ENCODE results near the gene TMEM150B. TPM values are rescaled to one million over a fixed set of nuclear protein-coding genes. Genes with fewer than 3 reads are reported as not detected.

TMEM150B gene
- total RNA-seq, 2 experiments from 2014 or later: not detected

DNA sequence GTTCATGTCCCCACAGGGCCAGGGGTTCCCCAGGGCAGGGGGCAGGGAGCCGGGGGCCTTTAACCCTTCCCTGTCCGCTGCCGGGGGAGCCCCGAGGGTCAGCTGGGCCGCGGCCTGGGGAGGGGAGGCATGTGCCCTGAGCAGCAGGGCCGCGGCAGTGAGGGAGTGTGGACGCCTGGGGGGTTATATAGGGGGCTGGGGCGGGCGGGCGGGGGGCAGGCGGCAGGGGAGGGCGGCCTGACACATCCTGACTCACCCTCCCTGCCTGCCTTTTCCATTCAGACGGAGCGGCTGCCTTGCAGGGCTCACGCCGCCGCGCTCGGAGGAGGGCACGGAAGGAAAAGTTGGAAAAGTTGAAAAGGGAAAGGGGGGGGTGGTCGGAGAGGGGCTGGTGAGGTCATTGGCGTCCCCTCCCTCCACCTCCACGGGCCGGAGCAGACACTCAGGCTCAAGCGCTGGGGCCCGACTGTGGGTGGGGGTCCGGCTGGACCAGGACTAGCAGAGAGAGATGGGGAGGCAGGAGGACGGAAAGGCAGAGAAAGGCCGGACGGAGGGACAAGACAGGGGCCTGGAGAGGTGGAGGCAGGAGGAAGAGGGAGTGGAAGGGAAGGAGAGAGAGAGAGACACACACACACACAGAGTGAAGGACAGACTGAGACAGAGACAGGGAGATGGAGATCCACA lies 45.3 kb upstream of the TMEM150B start, which contains the start of gene IL11:
TSS of gene IL11 (minus strand) at position 159 of the 684 bp plus-strand sequence. CDS start at position 6, 153 bp downstream.
- BruUV-seq (replicated peaks): no TSS peak
- ChIA-PET CTCF (ENCODE audit: unreplicated experiment) (no interaction called here), POLR2A (no interaction called here)
- H2AFZ ChIP-seq (ENCODE audit: low read length): no peak within 1 kb of the TSS
- TF ChIP-seq EZH2phosphoT487 (IDR thresholded peaks at IDR 0.05; ENCODE audit: borderline replicate concordance, low read depth, low read length): no peak
- TF ChIP-seq, protein P1, sequence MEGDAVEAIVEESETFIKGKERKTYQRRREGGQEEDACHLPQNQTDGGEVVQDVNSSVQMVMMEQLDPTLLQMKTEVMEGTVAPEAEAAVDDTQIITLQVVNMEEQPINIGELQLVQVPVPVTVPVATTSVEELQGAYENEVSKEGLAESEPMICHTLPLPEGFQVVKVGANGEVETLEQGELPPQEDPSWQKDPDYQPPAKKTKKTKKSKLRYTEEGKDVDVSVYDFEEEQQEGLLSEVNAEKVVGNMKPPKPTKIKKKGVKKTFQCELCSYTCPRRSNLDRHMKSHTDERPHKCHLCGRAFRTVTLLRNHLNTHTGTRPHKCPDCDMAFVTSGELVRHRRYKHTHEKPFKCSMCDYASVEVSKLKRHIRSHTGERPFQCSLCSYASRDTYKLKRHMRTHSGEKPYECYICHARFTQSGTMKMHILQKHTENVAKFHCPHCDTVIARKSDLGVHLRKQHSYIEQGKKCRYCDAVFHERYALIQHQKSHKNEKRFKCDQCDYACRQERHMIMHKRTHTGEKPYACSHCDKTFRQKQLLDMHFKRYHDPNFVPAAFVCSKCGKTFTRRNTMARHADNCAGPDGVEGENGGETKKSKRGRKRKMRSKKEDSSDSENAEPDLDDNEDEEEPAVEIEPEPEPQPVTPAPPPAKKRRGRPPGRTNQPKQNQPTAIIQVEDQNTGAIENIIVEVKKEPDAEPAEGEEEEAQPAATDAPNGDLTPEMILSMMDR (conservative IDR thresholded peaks at IDR 0.05; ENCODE audit: low read length): no peak
- H3K36me3 ChIP-seq (ENCODE audit: insufficient read depth, low read length): no peaks in the 10 kb centered on the region
- H3K27ac ChIP-seq (ENCODE audit: low read depth, low read length, poor library complexity, severe bottlenecking): no peak within 1 kb of the TSS
- no peaks in the 10 kb centered on the region for H3K9me2 ChIP-seq (ENCODE audit: insufficient read depth, low read length)
- H3K9me3 ChIP-seq (ENCODE audit: low read length): no peaks in the 10 kb centered on the region
- H3K4me2 ChIP-seq (ENCODE audit: low read length): no peak within 1 kb of the TSS
- H3K4me1 ChIP-seq (ENCODE audit: insufficient read depth, low read length, poor library complexity, severe bottlenecking): no peaks in the 10 kb centered on the region
- intact Hi-C loops (cut with micrococcal nuclease; ENCODE audit: unreplicated experiment): no loop called here
- H3K79me2 ChIP-seq (ENCODE audit: insufficient read depth, low read depth, low read length): no peaks in the 10 kb centered on the region
- H3K4me3 ChIP-seq (ENCODE audit: low read depth, low read length, poor library complexity, severe bottlenecking): no peak within 1 kb of the TSS
- DNase-seq (ENCODE audit: low spot score): no peak
- no peaks in the 10 kb centered on the region for H4K20me1 ChIP-seq (ENCODE audit: insufficient read depth, low read length)

DNA sequence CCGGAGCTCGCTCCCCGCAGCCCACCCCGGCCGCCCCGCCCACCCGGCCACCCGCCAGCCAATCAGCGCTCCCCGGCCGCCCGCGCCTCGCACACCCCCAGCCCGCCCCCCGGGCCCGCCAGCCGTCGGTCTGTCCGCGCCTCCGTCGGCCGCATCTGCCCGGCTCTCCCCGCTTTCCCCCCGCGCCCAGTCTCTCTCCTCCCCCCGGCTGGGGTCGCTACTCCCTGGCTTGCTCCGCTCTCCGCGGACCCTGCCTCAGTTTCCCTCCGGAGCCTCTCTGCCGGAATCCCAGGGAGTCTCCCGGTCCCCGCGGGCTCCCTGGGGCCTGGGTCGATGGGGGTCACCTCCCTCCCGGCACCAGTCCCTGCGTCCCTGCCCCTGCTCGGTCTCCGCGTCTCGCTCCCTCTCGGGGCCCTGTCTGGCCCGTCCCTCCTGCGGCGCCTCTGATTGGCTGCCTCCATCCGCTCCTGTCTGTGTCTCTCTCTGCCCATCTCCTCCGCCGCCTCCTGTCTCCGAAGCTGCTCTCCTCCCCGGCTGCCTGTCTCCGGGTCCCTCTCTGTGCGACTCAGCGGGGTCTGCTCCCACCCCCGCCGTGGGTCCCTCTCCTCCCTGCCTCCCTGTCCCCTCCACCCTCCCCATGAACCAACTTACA lies 44.6 kb upstream of the TMEM150B start:
- Histone ChIP-seq H4K20me1 (ENCODE audit: insufficient read depth, low read length) (no peaks in the 10 kb centered on the region), H3K79me2 (ENCODE audit: insufficient read depth, low read depth, low read length) (no peaks in the 10 kb centered on the region), H3K4me3 (ENCODE audit: low read depth, low read length, poor library complexity, severe bottlenecking) (no peak overlapping the region), H2AFZ (ENCODE audit: low read length) (no peak overlapping the region), H3K9me2 (ENCODE audit: insufficient read depth, low read length) (no peaks in the 10 kb centered on the region), H3K36me3 (ENCODE audit: insufficient read depth, low read length) (no peaks in the 10 kb centered on the region), H3K4me2 (ENCODE audit: low read length) (no peak overlapping the region), H3K27ac (ENCODE audit: low read depth, low read length, poor library complexity, severe bottlenecking) (no peak overlapping the region), H3K9me3 (ENCODE audit: low read length) (no peaks in the 10 kb centered on the region), H3K4me1 (ENCODE audit: insufficient read depth, low read length, poor library complexity, severe bottlenecking) (no peaks in the 10 kb centered on the region)
- TF ChIP-seq EZH2phosphoT487 (IDR thresholded peaks at IDR 0.05; ENCODE audit: borderline replicate concordance, low read depth, low read length): no peak
- TF ChIP-seq, protein P1 (conservative IDR thresholded peaks at IDR 0.05; ENCODE audit: low read length): no peak
- POLR2A ChIA-PET: no interaction called here
- BruUV-seq (replicated peaks): no TSS peak
- DNase-seq (ENCODE audit: low spot score): no peak
- CTCF ChIA-PET (ENCODE audit: unreplicated experiment): no interaction called here
- intact Hi-C loops (cut with micrococcal nuclease; ENCODE audit: unreplicated experiment): no loop called here
